T-helper 1 cell treated with Interleukin-12 subunit alpha and Interleukin-12 subunit beta and Interleukin-4 antibody, amounts not matched to agents 30 μg/mL and 1 μg/mL, for 36 hours (primary cell): ENCODE data around the gene HACD1.

ENCODE experiments used
- H3K27ac Mint-ChIP-seq: one replicate; pipeline ENCODE4 v1.8.0; 2021; ENCODE audit warnings: mild to moderate bottlenecking, mixed read lengths
- H3K27me3 Mint-ChIP-seq: one replicate; pipeline ENCODE4 v1.8.0; 2021; ENCODE audit warnings: low read depth, mixed read lengths
- H3K36me3 Mint-ChIP-seq: one replicate; pipeline ENCODE4 v1.8.0; 2021; ENCODE audit warnings: low read depth, mixed read lengths
- H3K4me1 Mint-ChIP-seq: one replicate; pipeline ENCODE4 v1.8.0; 2021; ENCODE audit warnings: low read depth, mixed read lengths
- H3K4me3 Mint-ChIP-seq: one replicate; pipeline ENCODE4 v1.8.0; 2021; ENCODE audit warnings: mild to moderate bottlenecking, moderate library complexity, mixed read lengths
- H3K9me3 Mint-ChIP-seq: one replicate; pipeline ENCODE4 v1.8.0; 2021; ENCODE audit warnings: mixed read lengths

The HACD1 gene

DNA sequence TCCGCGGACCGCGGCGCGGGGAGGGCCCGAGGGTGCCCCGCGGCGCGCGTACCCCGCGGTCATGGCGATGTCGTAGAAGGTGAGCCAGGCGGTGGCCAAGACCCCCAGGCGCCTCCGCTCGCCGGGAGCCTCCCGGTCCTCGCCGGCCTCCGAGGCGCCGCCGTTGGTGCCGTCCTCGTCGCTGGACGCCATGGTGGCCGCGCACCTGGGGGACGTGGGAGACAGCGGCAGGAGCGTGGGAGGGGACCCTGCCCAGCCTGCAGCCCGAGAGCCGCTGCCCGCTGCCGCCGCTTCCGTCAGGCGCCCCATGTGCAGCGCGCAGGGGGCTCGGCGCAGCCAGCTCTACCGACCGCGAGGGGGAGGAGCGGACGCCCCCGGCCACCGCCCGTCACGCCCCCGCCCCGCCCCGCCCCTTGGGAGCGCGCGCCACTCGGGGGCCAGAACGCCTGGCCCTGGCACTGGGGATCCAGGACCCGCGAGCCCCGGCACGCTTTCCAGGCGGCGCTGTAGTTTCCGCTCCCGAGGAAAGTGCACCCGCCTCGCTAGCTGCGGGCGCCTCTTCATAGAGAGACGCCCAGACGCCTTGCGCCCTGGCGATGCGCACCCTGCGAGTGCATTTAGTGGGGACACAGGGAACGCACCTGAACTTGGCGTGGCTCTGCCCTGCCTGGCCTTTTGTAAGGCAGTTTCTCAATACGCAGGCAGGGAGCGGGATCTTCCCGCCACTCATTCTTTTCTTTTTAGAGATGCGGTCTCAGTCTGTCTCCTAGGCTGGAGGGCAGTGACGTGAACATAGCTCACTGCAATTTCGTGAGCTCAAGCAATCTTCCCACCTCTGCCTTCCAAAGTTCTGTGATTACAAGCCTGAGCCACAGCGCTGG, at the start of gene HACD1:
Gene HACD1, minus strand, starts transcription at position 344 of the 881 bp plus-strand sequence. Its CDS starts 35 bp downstream, at position 309.
- H3K27ac Mint-ChIP-seq: no peak within 1 kb of the TSS
- H3K4me3 Mint-ChIP-seq: peak within 1 kb of the TSS; percentile 83
- no peaks in the 10 kb centered on the region for H3K36me3 Mint-ChIP-seq
- H3K4me1 Mint-ChIP-seq: peaks cover 5% of the 10 kb centered on the region
- peaks cover 34% of the 10 kb centered on the region for H3K27me3 Mint-ChIP-seq
- no peaks in the 10 kb centered on the region for H3K9me3 Mint-ChIP-seq

GRCh38 chr10:17665747-17666146, 48.6 kb upstream of the HACD1 start:
- Mint-ChIP-seq H3K4me3 (no peak overlapping the region), H3K4me1 (peaks cover 32% of the 10 kb centered on the region), H3K36me3 (peaks cover 29% of the 10 kb centered on the region)

GRCh38 chr10:17663450-17663849, 46.3 kb upstream of the HACD1 start:
- H3K27me3 Mint-ChIP-seq: no peaks in the 10 kb centered on the region
- H3K4me3 Mint-ChIP-seq: no peak overlapping the region
- peaks cover 18% of the 10 kb centered on the region for H3K4me1 Mint-ChIP-seq
- no peak overlapping the region for H3K27ac Mint-ChIP-seq
- H3K9me3 Mint-ChIP-seq: no peaks in the 10 kb centered on the region
- peaks cover 25% of the 10 kb centered on the region for H3K36me3 Mint-ChIP-seq

More at GRCh38 chr10:17665747-17666146, 48.6 kb upstream of the HACD1 start:
- no peaks in the 10 kb centered on the region for H3K9me3 Mint-ChIP-seq
- H3K27ac Mint-ChIP-seq: no peak overlapping the region
- no peaks in the 10 kb centered on the region for H3K27me3 Mint-ChIP-seq

GRCh38 chr10:17662193-17663138, 45.3 kb upstream of the HACD1 start:
- Mint-ChIP-seq H3K9me3 (peaks cover 4% of the 10 kb centered on the region), H3K4me3 (no peak overlapping the region), H3K27me3 (no peaks in the 10 kb centered on the region), H3K36me3 (peaks cover 25% of the 10 kb centered on the region), H3K4me1 (peaks cover 13% of the 10 kb centered on the region), H3K27ac (no peak overlapping the region)

- no peak overlapping the region for H3K4me3 Mint-ChIP-seq
- H3K9me3 Mint-ChIP-seq: peaks cover 11% of the 10 kb centered on the region
- no peaks in the 10 kb centered on the region for H3K27me3 Mint-ChIP-seq
- H3K4me1 Mint-ChIP-seq: peaks cover 15% of the 10 kb centered on the region
- H3K36me3 Mint-ChIP-seq: peaks cover 30% of the 10 kb centered on the region
- no peak overlapping the region for H3K27ac Mint-ChIP-seq
Observed at GRCh38 chr10:17661510-17661909, 44.3 kb upstream of the HACD1 start.

GRCh38 chr10:17660921-17661320, 43.7 kb upstream of the HACD1 start:
- H3K4me3 Mint-ChIP-seq: no peak overlapping the region
- peaks cover 19% of the 10 kb centered on the region for H3K4me1 Mint-ChIP-seq
- H3K36me3 Mint-ChIP-seq: peaks cover 32% of the 10 kb centered on the region

DNA sequence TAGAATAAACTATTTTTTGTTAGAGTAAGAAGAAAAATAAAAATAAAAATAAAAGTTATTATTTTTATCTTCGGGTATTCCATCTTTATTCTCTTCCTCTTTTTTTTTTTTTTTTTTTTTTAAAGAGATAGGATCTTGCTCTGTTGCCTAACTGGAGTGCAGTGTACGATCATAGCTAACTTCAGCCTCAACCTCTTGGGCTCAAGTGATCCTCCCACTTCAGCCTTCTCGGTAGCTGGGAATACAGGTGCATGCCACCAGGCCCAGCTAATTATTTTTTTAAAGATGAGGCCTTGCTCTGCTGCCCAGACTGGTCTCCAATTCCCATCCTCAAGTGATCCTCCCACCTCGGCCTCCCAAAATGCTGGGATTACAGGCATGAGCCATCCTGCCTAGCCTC, 42.2 kb upstream of the HACD1 start:
- Mint-ChIP-seq H3K4me3 (no peak overlapping the region), H3K9me3 (peaks cover 19% of the 10 kb centered on the region), H3K36me3 (peaks cover 37% of the 10 kb centered on the region), H3K27me3 (no peaks in the 10 kb centered on the region), H3K4me1 (peaks cover 29% of the 10 kb centered on the region), H3K27ac (no peak overlapping the region)

More at GRCh38 chr10:17660921-17661320, 43.7 kb upstream of the HACD1 start:
- H3K27ac Mint-ChIP-seq: no peak overlapping the region
- no peaks in the 10 kb centered on the region for H3K27me3 Mint-ChIP-seq
- peaks cover 13% of the 10 kb centered on the region for H3K9me3 Mint-ChIP-seq

DNA sequence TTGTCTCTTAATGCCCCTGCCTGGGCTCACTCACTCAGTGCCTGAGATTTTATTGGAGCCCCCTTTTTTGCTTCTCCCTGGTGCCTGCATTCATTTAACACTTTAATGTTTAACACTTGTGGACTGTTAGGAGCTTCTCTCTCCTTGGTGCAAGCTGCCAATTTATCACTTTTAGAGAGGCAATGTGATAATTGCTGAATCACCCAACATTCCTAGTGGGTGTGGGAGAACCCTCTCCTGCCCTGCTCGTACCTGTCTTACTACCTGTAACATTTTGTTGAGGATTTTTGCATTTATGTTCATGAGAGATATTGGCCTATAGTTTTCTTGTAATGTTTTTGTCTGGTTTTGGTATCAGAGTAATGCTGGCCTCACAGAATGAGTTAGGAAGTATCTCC, 39.9 kb upstream of the HACD1 start:
- Mint-ChIP-seq H3K9me3 (peaks cover 32% of the 10 kb centered on the region), H3K27ac (no peak overlapping the region), H3K4me1 (peaks cover 26% of the 10 kb centered on the region), H3K4me3 (no peak overlapping the region), H3K27me3 (no peaks in the 10 kb centered on the region), H3K36me3 (peaks cover 44% of the 10 kb centered on the region)

DNA sequence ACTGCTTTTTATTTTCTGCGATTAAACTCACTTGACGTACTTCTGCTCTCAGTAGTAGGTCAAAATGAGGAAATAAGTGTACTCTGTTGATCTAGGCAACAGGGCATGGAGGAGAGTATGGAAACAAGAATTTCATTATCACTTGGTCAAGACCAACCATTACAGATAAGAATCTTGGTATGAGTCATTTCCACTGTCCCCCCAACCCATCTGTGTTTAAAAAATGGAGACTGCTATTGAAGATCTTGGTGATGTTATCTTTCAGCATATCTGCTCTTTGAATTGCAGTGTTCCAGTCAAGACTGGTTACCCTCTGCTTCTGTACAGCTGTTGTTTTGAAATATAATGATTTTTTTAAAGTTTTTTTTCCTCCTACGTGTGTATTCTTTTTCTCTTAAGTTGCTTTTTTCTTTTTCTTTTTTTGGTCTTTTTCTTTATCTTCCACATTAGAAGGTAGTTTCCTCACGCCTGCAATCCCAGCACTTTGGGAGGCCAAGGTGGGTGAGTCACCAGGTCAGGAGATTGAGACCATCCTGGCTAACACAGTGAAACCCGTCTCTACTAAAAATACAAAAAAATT, 38.5 kb upstream of the HACD1 start:
- H3K27ac Mint-ChIP-seq: no peak overlapping the region
- no peak overlapping the region for H3K4me3 Mint-ChIP-seq

DNA sequence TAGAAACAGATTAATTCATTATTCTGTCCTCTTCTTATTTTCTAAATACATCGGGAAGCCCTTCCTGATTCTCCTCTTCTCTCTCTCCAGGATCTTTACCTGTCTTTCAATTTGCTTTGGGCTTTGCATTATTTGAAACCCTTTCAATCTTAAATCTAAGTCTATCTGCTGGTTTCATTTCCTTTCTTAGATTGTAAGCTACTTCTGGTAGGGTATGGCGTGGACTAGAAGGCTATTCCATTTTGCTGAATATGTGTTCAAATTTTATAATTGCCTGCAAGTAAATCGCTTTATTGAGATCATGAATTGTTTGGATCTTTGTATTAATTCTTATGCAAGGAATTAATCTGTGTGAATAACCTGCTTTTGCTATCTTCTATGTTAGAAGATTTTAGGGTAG, 37.8 kb upstream of the HACD1 start:
- Mint-ChIP-seq H3K36me3 (peaks cover 46% of the 10 kb centered on the region), H3K4me3 (no peak overlapping the region), H3K9me3 (peaks cover 32% of the 10 kb centered on the region), H3K27ac (no peak overlapping the region), H3K4me1 (peaks cover 31% of the 10 kb centered on the region), H3K27me3 (no peaks in the 10 kb centered on the region)

More for the DNA sequence above, 38.5 kb upstream of the HACD1 start:
- peaks cover 30% of the 10 kb centered on the region for H3K4me1 Mint-ChIP-seq
- no peaks in the 10 kb centered on the region for H3K27me3 Mint-ChIP-seq
- H3K36me3 Mint-ChIP-seq: peaks cover 40% of the 10 kb centered on the region
- H3K9me3 Mint-ChIP-seq: peaks cover 32% of the 10 kb centered on the region

DNA sequence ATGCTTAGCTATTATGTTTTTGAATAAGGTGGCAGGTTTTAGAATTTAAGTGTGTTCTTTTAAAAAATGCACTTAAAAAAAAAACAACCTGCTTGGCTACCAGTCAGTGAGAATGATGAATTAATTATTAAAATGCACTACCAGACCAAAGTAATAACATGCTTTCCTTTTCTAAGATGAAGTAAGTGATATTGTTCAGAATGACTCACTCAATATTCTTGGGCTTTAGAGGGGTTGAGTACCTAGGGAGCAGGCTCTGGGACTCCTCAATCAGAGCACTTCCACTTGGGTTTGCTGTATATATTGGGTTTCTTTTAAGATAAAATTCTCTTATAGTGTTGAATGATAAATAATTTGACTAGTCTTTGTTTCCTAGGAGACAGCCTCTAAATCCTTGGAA, 35.4 kb upstream of the HACD1 start:
- Mint-ChIP-seq H3K27ac (no peak overlapping the region), H3K27me3 (no peaks in the 10 kb centered on the region), H3K4me3 (no peak overlapping the region), H3K36me3 (peaks cover 60% of the 10 kb centered on the region), H3K4me1 (peaks cover 47% of the 10 kb centered on the region), H3K9me3 (peaks cover 29% of the 10 kb centered on the region)

- H3K36me3 Mint-ChIP-seq: peaks cover 59% of the 10 kb centered on the region
- no peak overlapping the region for H3K4me3 Mint-ChIP-seq
- H3K4me1 Mint-ChIP-seq: peaks cover 51% of the 10 kb centered on the region
- no peaks in the 10 kb centered on the region for H3K27me3 Mint-ChIP-seq
- no peak overlapping the region for H3K27ac Mint-ChIP-seq
- peaks cover 23% of the 10 kb centered on the region for H3K9me3 Mint-ChIP-seq
Observed at GRCh38 chr10:17651896-17652295, 34.7 kb upstream of the HACD1 start.

- no peak overlapping the region for H3K4me3 Mint-ChIP-seq
Observed at GRCh38 chr10:17650416-17650815, 33.2 kb upstream of the HACD1 start.

DNA sequence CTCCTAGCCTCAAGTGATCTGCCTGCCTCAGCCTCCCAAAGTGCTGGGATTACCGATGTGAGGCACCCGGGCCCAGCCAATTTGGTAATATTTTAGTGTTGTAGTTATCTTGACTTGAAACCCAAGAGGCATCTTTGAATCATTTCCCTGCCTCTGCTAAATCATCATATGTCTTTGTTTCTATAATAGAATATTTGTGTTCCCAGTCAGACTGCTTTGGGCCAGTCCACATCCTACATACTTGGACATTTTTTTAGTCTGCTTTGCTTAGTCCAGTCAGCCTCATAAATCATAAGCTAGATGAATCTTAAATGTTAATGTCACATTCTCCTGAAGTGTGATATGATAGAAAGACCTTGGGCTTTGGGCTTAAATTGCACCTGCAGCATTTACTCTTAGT, 32.7 kb upstream of the HACD1 start:
- H3K4me3 Mint-ChIP-seq: no peak overlapping the region

More at GRCh38 chr10:17650416-17650815, 33.2 kb upstream of the HACD1 start:
- no peak overlapping the region for H3K27ac Mint-ChIP-seq
- peaks cover 53% of the 10 kb centered on the region for H3K4me1 Mint-ChIP-seq
- H3K9me3 Mint-ChIP-seq: peaks cover 19% of the 10 kb centered on the region
- no peaks in the 10 kb centered on the region for H3K27me3 Mint-ChIP-seq
- peaks cover 55% of the 10 kb centered on the region for H3K36me3 Mint-ChIP-seq

More for the DNA sequence above, 32.7 kb upstream of the HACD1 start:
- Mint-ChIP-seq H3K9me3 (peaks cover 16% of the 10 kb centered on the region), H3K27me3 (no peaks in the 10 kb centered on the region), H3K27ac (no peak overlapping the region), H3K4me1 (peaks cover 55% of the 10 kb centered on the region), H3K36me3 (peaks cover 52% of the 10 kb centered on the region)
